HepG2 (cell line): ENCODE measurements around the gene TREX2. TPM values are rescaled to one million over a fixed set of nuclear protein-coding genes. Genes with fewer than 3 reads are reported as not detected.

ENCODE experiments used
- AGO2 ChIP-seq: fragments of 200-400 bp; formaldehyde crosslinking; optimal IDR thresholded peaks from 2 replicates; pipeline ENCODE3; 2017; ENCODE audit warnings: mild to moderate bottlenecking, low read depth, low read length, moderate library complexity
- CC2D1A ChIP-seq: sonication (generic); formaldehyde crosslinking; IDR thresholded peaks from 2 replicates; pipeline ENCODE4 v1.8.1; 2023; ENCODE audit warnings: mild to moderate bottlenecking, missing genetic modification reagents
- CSRNP1 ChIP-seq: sonication (generic); formaldehyde crosslinking; IDR thresholded peaks from 2 replicates; pipeline ENCODE4 v1.8.1; 2023; ENCODE audit warnings: mild to moderate bottlenecking, missing genetic modification reagents
- ELF3 ChIP-seq: IDR thresholded peaks from 2 replicates; pipeline ENCODE4 v1.6.1; 2016; ENCODE audit warnings: missing genetic modification reagents, missing compliant biosample characterization
- EZH2 ChIP-seq: conservative IDR thresholded peaks from 2 replicates; pipeline ENCODE4 v1.6.1; 2012; ENCODE audit warnings: mild to moderate bottlenecking, low read depth, low read length, moderate library complexity
- GTF3A ChIP-seq: sonication (generic); formaldehyde crosslinking; conservative IDR thresholded peaks from 2 replicates; pipeline ENCODE4 v1.4.0; 2020; ENCODE audit warnings: mild to moderate bottlenecking, missing genetic modification reagents
- HNF1B ChIP-seq: sonication (generic); formaldehyde crosslinking; IDR thresholded peaks from 2 replicates; pipeline ENCODE4 v1.5.1; 2020; ENCODE audit warnings: mild to moderate bottlenecking, moderate library complexity, missing genetic modification reagents
- HNRNPLL ChIP-seq: fragments of 200-400 bp; formaldehyde crosslinking; IDR thresholded peaks from 2 replicates; pipeline ENCODE4 v1.6.1; 2017; ENCODE audit warnings: mild to moderate bottlenecking, low read depth, low read length; ENCODE audit not compliant: poor library complexity, severe bottlenecking
- KDM3A ChIP-seq: IDR thresholded peaks from 2 replicates; pipeline ENCODE4 v1.6.1; 2018; ENCODE audit warnings: low read depth, missing compliant biosample characterization
- KDM6A ChIP-seq: IDR thresholded peaks from 2 replicates; pipeline ENCODE4 v1.6.1; 2016; ENCODE audit warnings: low read depth
- KLF15 ChIP-seq: sonication (generic); formaldehyde crosslinking; IDR thresholded peaks from 2 replicates; pipeline ENCODE4 v1.8.1; 2023; ENCODE audit warnings: borderline replicate concordance, mild to moderate bottlenecking, inconsistent platforms, missing genetic modification reagents, mixed read lengths
- RARA ChIP-seq: IDR thresholded peaks from 2 replicates; pipeline ENCODE4 v1.6.1; 2016; ENCODE audit warnings: missing genetic modification reagents, missing compliant biosample characterization
- SP2 ChIP-seq: sonication (generic); formaldehyde crosslinking; IDR thresholded peaks from 2 replicates; pipeline ENCODE4 v1.5.1; 2020; ENCODE audit warnings: mild to moderate bottlenecking, missing genetic modification reagents
- STAG1 ChIP-seq: sonication (generic); formaldehyde crosslinking; IDR thresholded peaks from 2 replicates; pipeline ENCODE4 v1.4.0; 2020; ENCODE audit warnings: missing genetic modification reagents
- THYN1 ChIP-seq: sonication (generic); formaldehyde crosslinking; IDR thresholded peaks from 2 replicates; pipeline ENCODE4 v1.8.1; 2023; ENCODE audit warnings: low read depth, mild to moderate bottlenecking, moderate library complexity, missing genetic modification reagents, borderline replicate concordance
- TOE1 ChIP-seq: sonication (generic); formaldehyde crosslinking; IDR thresholded peaks from 2 replicates; pipeline ENCODE4 v1.4.0; 2020; ENCODE audit warnings: mild to moderate bottlenecking, missing genetic modification reagents
- UBTF ChIP-seq: sonication (generic); formaldehyde crosslinking; IDR thresholded peaks from 2 replicates; pipeline ENCODE4 v1.4.0; 2020; ENCODE audit warnings: mild to moderate bottlenecking, missing genetic modification reagents
- ZFP91 ChIP-seq: sonication (generic); formaldehyde crosslinking; IDR thresholded peaks from 2 replicates; pipeline ENCODE4 v1.9.0; 2022; ENCODE audit warnings: missing genetic modification reagents, mild to moderate bottlenecking, borderline replicate concordance
- ZNF367 ChIP-seq: sonication (generic); formaldehyde crosslinking; IDR thresholded peaks from 2 replicates; pipeline ENCODE4 v1.4.0; 2020; ENCODE audit warnings: missing genetic modification reagents, borderline replicate concordance
- ZNF513 ChIP-seq: sonication (generic); formaldehyde crosslinking; conservative IDR thresholded peaks from 2 replicates; pipeline ENCODE4 v1.5.0; 2020; ENCODE audit warnings: missing genetic modification reagents
- polyA plus RNA-seq, 8 experiments: library from polyadenylated mRNA; depleted of rRNA in 3 of 8; stranded (reverse) in 7 of 8; unstranded in 1 of 8; fragments of >200 nt; fragmentation: Illumina TruSeq in 4 of 8; extraction: Trizol in 4 of 8; gene quantifications; 2 replicates each; pipeline versions ENCODE4 v1.2.1 to v1.2.3, GENCODE V29; 2011 to 2016; ENCODE audit warnings: low read depth in 4 of 8, missing spikeins in 1 of 8, mixed read lengths in 1 of 8; ENCODE audit not compliant: insufficient read depth in 1 of 8
- total RNA-seq, 5 experiments: library from RNA; depleted of rRNA; stranded (reverse); fragments of >200 nt; fragmentation: Illumina TruSeq; extraction: Trizol; gene quantifications; 2 replicates each; pipeline ENCODE4 v1.2.3, GENCODE V29; 2016; ENCODE audit warnings: low read depth in 1 of 5

TREX2 gene
- total and polyA plus RNA-seq, 2 of the 13 experiments (the other 11 are each of a cell fraction or from before 2014, with no cell fraction given) = 0.13 to 0.18 TPM

GRCh38 chrX:153488231-153488914 lies 42.5 kb upstream of the TREX2 start (continued):
- no peak for TF ChIP-seq EZH2
- TF ChIP-seq KLF15 (CRISPR knock-in tag) = no peak
- 0 out of 2 replicates have a peak, but pooled peaks have one; percentile 49 for TF ChIP-seq CSRNP1
- no peak for TF ChIP-seq SP2 (CRISPR knock-in tag)
- TF ChIP-seq THYN1 (CRISPR knock-in tag) = no peak
- TF ChIP-seq GTF3A (CRISPR knock-in tag) = no peak
- TF ChIP-seq KDM6A (CRISPR knock-in tag) = peak; percentile 38; the same call in 1 of the 2 replicates
- TF ChIP-seq HNRNPLL = peak; percentile 23
- TF ChIP-seq ZFP91 = peak; percentile 34; the same call in 1 of the 2 replicates
- no peak for TF ChIP-seq CC2D1A
- TF ChIP-seq TOE1 (CRISPR knock-in tag) = no peak
- TF ChIP-seq KDM3A = 0 out of 2 replicates have a peak, but pooled peaks have one; percentile 48
- peak; percentile 31 for TF ChIP-seq UBTF
- peak; percentile 69 for TF ChIP-seq RARA (CRISPR knock-in tag)
- no peak for TF ChIP-seq AGO2
- TF ChIP-seq ZNF367 = no peak
- TF ChIP-seq ELF3 (CRISPR knock-in tag) = peak; percentile 49
- TF ChIP-seq STAG1 (CRISPR knock-in tag) = no peak
- peak; percentile 34; the same call in 1 of the 2 replicates for TF ChIP-seq HNF1B (CRISPR knock-in tag)
- TF ChIP-seq ZNF513 (CRISPR knock-in tag) = no peak
